MM.1S (cell line): ENCODE data around the gene PARD3.

Experiments
- EZH2 ChIP-seq: fragments of 300-600 bp; sonication (generic); optimal IDR thresholded peaks from 2 replicates; pipeline ENCODE3; 2017; ENCODE audit warnings: low read depth, mild to moderate bottlenecking, antibody characterized with exemption, low read length, mixed read lengths
- EZH2phosphoT487 ChIP-seq: fragments of 300-600 bp; sonication (generic); IDR thresholded peaks from 2 replicates; pipeline ENCODE4 v1.6.1; 2018; ENCODE audit warnings: antibody characterized with exemption, low read length
- TF ChIP-seq, protein P1 (sequence below): fragments of 300-600 bp; sonication (generic); IDR thresholded peaks from 2 replicates; pipeline ENCODE4 v1.5.1; 2016; ENCODE audit warnings: antibody characterized with exemption, low read length, mixed read lengths

DNA sequence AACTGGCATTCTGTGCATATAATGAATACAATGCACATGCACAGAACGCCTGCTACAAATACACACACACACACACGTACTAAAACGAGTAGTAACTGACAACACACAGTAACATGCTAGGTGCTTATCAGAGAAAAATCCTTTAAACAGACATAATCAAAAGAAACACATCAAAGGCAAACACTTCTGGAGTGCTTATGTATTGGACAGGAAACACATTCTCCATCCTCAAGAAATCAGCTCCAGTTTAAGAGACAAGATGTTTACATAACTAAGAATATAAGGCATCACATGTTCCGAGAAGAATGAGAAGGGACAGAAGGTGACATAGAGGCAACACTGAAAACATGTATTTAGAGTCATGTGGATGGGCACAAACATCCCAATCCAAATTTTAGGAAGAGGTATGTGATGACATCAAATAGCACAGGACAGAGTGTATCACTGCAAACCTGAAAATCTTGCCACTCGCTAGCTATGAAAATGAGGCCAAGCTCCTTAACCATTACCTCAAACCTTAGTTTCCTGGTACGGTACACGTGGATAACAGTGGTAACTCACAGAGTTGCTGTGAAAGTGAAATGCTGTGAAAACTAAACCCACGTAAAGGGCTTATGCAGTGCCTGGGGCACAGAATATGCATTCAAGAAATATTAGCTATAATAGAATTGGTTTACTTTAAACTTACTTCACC, 619.6 kb downstream of the PARD3 start:
- TF ChIP-seq EZH2phosphoT487: no peak
- TF ChIP-seq, protein P1, sequence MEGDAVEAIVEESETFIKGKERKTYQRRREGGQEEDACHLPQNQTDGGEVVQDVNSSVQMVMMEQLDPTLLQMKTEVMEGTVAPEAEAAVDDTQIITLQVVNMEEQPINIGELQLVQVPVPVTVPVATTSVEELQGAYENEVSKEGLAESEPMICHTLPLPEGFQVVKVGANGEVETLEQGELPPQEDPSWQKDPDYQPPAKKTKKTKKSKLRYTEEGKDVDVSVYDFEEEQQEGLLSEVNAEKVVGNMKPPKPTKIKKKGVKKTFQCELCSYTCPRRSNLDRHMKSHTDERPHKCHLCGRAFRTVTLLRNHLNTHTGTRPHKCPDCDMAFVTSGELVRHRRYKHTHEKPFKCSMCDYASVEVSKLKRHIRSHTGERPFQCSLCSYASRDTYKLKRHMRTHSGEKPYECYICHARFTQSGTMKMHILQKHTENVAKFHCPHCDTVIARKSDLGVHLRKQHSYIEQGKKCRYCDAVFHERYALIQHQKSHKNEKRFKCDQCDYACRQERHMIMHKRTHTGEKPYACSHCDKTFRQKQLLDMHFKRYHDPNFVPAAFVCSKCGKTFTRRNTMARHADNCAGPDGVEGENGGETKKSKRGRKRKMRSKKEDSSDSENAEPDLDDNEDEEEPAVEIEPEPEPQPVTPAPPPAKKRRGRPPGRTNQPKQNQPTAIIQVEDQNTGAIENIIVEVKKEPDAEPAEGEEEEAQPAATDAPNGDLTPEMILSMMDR: no peak
- TF ChIP-seq EZH2: no peak
